Motor neuron (in vitro differentiated cells): Measurements from ENCODE around the gene VEZT. TPM values are rescaled to one million over a fixed set of nuclear protein-coding genes. Genes with fewer than 3 reads are reported as not detected.
A peak's percentile ranks its signal among the peaks of the same experiment; 100 is the strongest.
"Not testable (repeated sequence)": the region's sequence is repeated elsewhere in the genome, so short reads cannot be mapped to it uniquely, and the experiment has no call there.

Experiments used
- ATAC-seq, 8 experiments: fragments of 200-7000 bp; cut with Tn5 transposase; replicated peaks in 6 of 8; 2 replicates each; pipeline ENCODE4 v1.8.0; 2021; ENCODE audit warnings: mild to moderate bottlenecking in 8 of 8, moderate library complexity in 8 of 8
- H3K27ac ChIP-seq, 2 donors: fragments of 250-450 bp; sonication (Bioruptor Pico); 2 replicates each; pipeline ENCODE4 v1.9.0; 2021; ENCODE audit warnings: antibody characterized with exemption in 2 of 2, mild to moderate bottlenecking in 2 of 2, moderate library complexity in 1 of 2
- H3K4me1 ChIP-seq, 2 donors: fragments of 250-450 bp; sonication (Bioruptor Pico); replicated peaks in 1 of 2; 2 replicates each; pipeline ENCODE4 v1.6.1; 2021; ENCODE audit warnings: antibody characterized with exemption in 2 of 2, mild to moderate bottlenecking in 2 of 2, moderate library complexity in 1 of 2
- H3K4me3 ChIP-seq, 5 donors: fragments of 250-450 bp; sonication (Bioruptor Pico); 2 replicates each; pipeline ENCODE4 v1.9.0; 2021; ENCODE audit warnings: antibody characterized with exemption in 5 of 5, mild to moderate bottlenecking in 5 of 5, moderate library complexity in 4 of 5
- WGBS, 10 experiments: fragments of 450-650 bp; shearing (Covaris generic); methylation state at CpG; one replicate each; pipeline ENCODE4 v1.0.0; 2022; 5-methylcytosine and 5-hydroxymethylcytosine counted together
- in situ Hi-C, 9 experiments: fragments of 400-800 bp; cut with MboI; loops; one replicate each; pipeline ENCODE4 v1.15.0; 2021; ENCODE audit warnings: low sequenced_read_pairs in 9 of 9, low pct_unique_long_range_greater_than_20kb in 2 of 9; ENCODE audit not compliant: unreplicated experiment in 9 of 9
- total RNA-seq, 8 experiments: library from RNA; unstranded; fragments of 300-600 nt; gene quantifications; 2 replicates each; pipeline versions ENCODE4 v1.2.3 to v1.2.4, GENCODE V29; 2022

The VEZT gene
- total RNA-seq, 8 experiments from 2014 or later: 77.5 to 166 (median 99.5) TPM

- 80 to 83% methylated on average over 1 of the region's 1 CpG; no CpG with 5 or more reads in 8 of the 10 experiments for WGBS, 10 experiments
- no peak for ATAC-seq
- in situ Hi-C loops: no loop called here
- H3K27ac ChIP-seq: no peak overlapping the region
- H3K4me1 ChIP-seq: no peaks in the 10 kb centered on the region
- H3K4me3 ChIP-seq: no peak overlapping the region
Observed at GRCh38 chr12:95237315-95237714, 19.7 kb downstream of the VEZT start.

GRCh38 chr12:95238150-95238549, 20.5 kb downstream of the VEZT start:
- in situ Hi-C loops: no loop called here
- no peak overlapping the region for H3K27ac ChIP-seq
- WGBS, 10 experiments: 50 to 100% (median 100%) methylated on average over 1 of the region's 1 CpG; no CpG with 5 or more reads in 1 of the 10 experiments
- ATAC-seq: no peak
- no peaks in the 10 kb centered on the region for H3K4me1 ChIP-seq
- no peak overlapping the region for H3K4me3 ChIP-seq

- in situ Hi-C loops: no loop called here
- no peak overlapping the region for H3K27ac ChIP-seq
- no peaks in the 10 kb centered on the region for H3K4me1 ChIP-seq
- ATAC-seq: no peak
- no peak overlapping the region for H3K4me3 ChIP-seq
Observed at GRCh38 chr12:95239216-95239615, 21.6 kb downstream of the VEZT start.

GRCh38 chr12:95239835-95240234, 22.2 kb downstream of the VEZT start:
- 40 to 100% (median 83%) methylated on average over 1 to 2 of the region's 2 CpGs; no CpG with 5 or more reads in 6 of the 10 experiments for WGBS, 10 experiments
- H3K4me3 ChIP-seq, in situ Hi-C loops, ATAC-seq, H3K4me1 ChIP-seq, H3K27ac ChIP-seq: not testable (repeated sequence)

- no peaks in the 10 kb centered on the region for H3K4me1 ChIP-seq
- in situ Hi-C loops: no loop called here
- no peak for ATAC-seq
- H3K4me3 ChIP-seq: no peak overlapping the region
- H3K27ac ChIP-seq: no peak overlapping the region
- 20 to 100% (median 87%) methylated on average over 1 to 2 of the region's 2 CpGs for WGBS, 10 experiments
Observed at GRCh38 chr12:95240556-95240955, 22.9 kb downstream of the VEZT start.

- H3K4me1 ChIP-seq, H3K4me3 ChIP-seq, H3K27ac ChIP-seq, ATAC-seq, in situ Hi-C loops: not testable (repeated sequence)
- WGBS, 10 experiments: 88 to 100% (median 100%) methylated on average over 1 to 6 of the region's 6 CpGs; no CpG with 5 or more reads in 1 of the 10 experiments
Observed at GRCh38 chr12:95241138-95241537, 23.5 kb downstream of the VEZT start.

GRCh38 chr12:95241761-95242506, 24.3 kb downstream of the VEZT start:
- Histone ChIP-seq H3K4me3 (no peak overlapping the region), H3K27ac (no peak overlapping the region), H3K4me1 (no peaks in the 10 kb centered on the region)
- in situ Hi-C loops: no loop called here
- WGBS, 10 experiments: 75 to 100% (median 96%) methylated on average over 1 to 4 of the region's 4 CpGs
- no peak for ATAC-seq

- 83 to 100% (median 100%) methylated on average over 1 to 4 of the region's 4 CpGs for WGBS, 10 experiments
- ATAC-seq: no peak
- in situ Hi-C loops: no loop called here
- Histone ChIP-seq H3K4me3 (no peak overlapping the region), H3K27ac (no peak overlapping the region), H3K4me1 (no peaks in the 10 kb centered on the region)
Observed at GRCh38 chr12:95243497-95244183, 26.0 kb downstream of the VEZT start.

- ATAC-seq: no peak
- Histone ChIP-seq H3K4me3 (no peak overlapping the region), H3K27ac (no peak overlapping the region), H3K4me1 (no peaks in the 10 kb centered on the region)
- in situ Hi-C loops: no loop called here
- WGBS, 10 experiments: 83 to 96% (median 89%) methylated on average over 1 to 3 of the region's 3 CpGs
Observed at GRCh38 chr12:95244350-95244749, 26.7 kb downstream of the VEZT start.

GRCh38 chr12:95248095-95248494, 30.5 kb downstream of the VEZT start:
- Histone ChIP-seq H3K4me1 (no peaks in the 10 kb centered on the region), H3K27ac (no peak overlapping the region), H3K4me3 (no peak overlapping the region)
- in situ Hi-C loops: no loop called here
- no peak for ATAC-seq
- 50 to 100% (median 100%) methylated on average over 1 of the region's 1 CpG; no CpG with 5 or more reads in 2 of the 10 experiments for WGBS, 10 experiments

GRCh38 chr12:95248604-95249360, 31.2 kb downstream of the VEZT start:
- in situ Hi-C loops: no loop called here
- Histone ChIP-seq H3K27ac (no peak overlapping the region), H3K4me3 (no peak overlapping the region), H3K4me1 (no peaks in the 10 kb centered on the region)
- WGBS, 10 experiments: 21 to 89% (median 57%) methylated on average over 3 to 8 of the region's 8 CpGs
- peak in 3 of 8 experiments; percentile 29 to 61 (median 58) for ATAC-seq

- Histone ChIP-seq H3K4me3 (no peak overlapping the region), H3K27ac (no peak overlapping the region), H3K4me1 (no peaks in the 10 kb centered on the region)
- in situ Hi-C loops: no loop called here
- no peak for ATAC-seq
Observed at GRCh38 chr12:95253386-95253785, 35.8 kb downstream of the VEZT start.

GRCh38 chr12:95257541-95257940, 39.9 kb downstream of the VEZT start:
- ATAC-seq: no peak
- H3K4me3 ChIP-seq: no peak overlapping the region
- in situ Hi-C loops: no loop called here
- no peaks in the 10 kb centered on the region for H3K4me1 ChIP-seq
- no peak overlapping the region for H3K27ac ChIP-seq
- WGBS, 10 experiments: 65 to 100% (median 84%) methylated on average over 1 to 3 of the region's 3 CpGs
